Measurements from ENCODE around the gene RBM11.

The RBM11 gene

DNA sequence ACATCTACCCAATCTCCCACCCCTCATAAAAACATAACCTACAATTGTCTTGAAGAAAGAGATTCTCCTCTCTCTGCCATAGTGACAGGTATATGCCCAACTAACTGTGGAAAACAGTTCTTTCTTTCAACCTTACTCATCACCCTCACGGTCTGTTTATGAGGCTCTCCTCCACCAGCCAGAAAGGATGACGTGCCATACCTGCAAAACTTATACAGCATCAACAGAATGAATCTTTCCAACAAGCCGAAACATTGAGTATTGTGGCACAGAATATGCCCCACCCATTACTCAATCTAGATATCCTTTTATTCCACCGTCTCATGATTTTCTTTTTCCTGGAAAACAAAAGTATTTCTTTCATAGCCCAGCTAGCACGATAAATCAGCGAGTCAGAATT, 55.7 kb downstream of the RBM11 start:
- DNase-seq: no peak

DNA sequence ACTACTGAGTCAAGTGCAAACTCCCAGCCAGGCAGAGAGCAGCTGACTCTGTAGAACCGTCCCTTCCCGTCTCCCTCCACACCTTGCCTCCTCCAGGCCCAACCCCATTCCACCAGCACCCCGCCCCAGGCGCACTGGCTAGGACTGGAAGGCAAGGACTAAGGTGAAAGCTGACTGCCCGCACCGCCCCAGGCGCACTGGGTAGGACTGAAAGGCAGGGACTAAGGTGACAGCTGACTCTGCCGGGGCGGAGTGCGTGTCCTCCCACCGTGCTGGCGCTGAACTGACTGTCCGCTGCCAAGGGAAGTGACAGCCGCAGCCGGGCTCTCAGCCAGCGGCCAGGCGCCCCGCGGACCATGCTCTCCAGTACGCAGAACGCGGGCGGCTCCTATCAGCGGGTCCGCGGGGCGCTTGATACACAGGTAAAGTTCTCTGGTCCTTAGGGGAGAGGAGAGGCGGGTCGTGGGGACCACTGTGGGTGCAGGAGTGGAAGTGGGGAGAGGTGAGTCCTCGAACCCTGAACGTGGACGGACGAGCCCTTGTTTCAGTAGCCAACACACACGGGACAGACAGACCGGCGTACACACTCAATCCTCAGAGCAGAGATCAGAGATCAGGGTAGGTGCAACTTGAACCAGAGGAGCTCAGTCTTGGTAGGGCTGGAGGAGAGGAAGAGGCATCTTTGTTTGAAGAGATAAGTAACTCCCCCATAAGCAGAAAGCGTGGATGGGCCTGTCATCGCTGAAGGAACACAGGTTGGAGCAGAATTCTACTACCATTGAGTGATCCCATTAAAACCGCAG, 58.0 kb downstream of the RBM11 start:
- no peak for DNase-seq

DNA sequence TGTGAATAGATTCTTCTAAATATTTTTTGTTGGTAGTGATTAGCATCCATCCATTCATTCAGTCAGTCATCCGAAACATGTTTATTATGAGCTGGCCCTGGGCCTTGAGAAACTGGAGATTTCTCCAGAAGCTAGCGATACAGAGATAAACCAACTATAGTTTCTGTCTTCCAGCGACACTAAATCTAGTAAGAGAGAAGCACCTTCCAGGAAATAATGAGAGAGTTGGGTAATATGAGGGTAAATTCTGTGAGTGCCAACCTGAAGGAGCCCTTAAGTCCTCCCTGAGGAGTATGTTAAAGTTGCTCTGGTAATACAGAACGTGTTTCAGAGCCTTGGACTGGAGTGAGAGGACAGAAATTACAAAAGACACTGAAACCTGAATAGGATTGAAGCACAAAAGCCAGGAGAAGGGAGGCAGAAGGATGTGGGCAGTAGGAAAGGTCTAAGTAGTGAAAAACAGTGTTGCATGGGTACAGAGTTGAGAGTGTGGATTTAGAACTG, 59.8 kb downstream of the RBM11 start:
- DNase-seq: no peak
